Measurements from ENCODE around the gene RBFOX1.
"Not testable (repeated sequence)": the region's sequence is repeated elsewhere in the genome, so short reads cannot be mapped to it uniquely, and the experiment has no call there.

RBFOX1 gene

GRCh38 chr16:7487574-7488323 lies 155.1 kb downstream of the RBFOX1 start:
- peak; percentile 22 to 65 for DNase-seq

DNA sequence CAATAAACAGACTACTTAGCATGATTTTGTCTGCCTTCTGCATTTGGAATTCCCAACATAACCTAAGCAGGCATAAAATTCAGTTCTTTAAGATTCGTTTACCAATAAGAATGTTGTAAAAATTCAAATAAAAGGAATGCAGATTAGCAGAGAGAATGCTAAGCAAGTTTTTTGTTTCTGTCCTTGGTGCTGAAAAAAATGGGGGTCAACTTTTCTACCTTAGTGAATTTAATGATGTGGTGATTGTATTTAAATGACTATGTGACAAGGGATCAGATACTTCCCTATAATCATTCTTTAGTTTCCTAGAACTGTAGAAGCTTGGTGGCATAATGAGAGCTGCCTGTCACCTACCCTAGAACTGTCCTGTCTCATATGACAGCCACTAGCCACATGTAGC lies 159.5 kb downstream of the RBFOX1 start:
- DNase-seq: no peak

- DNase-seq: no peak
Measured at GRCh38 chr16:7493133-7493532, 160.5 kb downstream of the RBFOX1 start.

DNA sequence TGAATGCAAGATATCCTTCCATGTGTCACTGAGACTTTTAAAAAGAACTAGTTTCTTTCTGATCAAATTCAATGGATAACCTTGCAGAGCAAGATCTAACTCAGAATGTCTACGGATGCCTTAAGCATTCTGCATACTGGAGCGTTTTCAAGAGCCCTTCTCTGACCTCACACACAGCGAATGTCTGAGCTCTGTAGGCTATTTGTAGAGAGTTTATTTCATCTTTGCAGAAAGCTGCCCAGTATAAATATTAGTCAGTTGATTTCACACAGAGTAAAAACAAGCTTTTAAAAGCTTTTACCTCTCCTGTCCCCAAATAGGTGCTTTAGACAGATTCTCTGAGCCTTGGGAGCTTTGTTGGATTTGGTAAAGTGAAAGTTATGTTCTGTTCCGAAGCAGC lies 165.0 kb downstream of the RBFOX1 start:
- no peak for DNase-seq

GRCh38 chr16:7501868-7502267 lies 169.2 kb downstream of the RBFOX1 start:
- no peak for DNase-seq

DNA sequence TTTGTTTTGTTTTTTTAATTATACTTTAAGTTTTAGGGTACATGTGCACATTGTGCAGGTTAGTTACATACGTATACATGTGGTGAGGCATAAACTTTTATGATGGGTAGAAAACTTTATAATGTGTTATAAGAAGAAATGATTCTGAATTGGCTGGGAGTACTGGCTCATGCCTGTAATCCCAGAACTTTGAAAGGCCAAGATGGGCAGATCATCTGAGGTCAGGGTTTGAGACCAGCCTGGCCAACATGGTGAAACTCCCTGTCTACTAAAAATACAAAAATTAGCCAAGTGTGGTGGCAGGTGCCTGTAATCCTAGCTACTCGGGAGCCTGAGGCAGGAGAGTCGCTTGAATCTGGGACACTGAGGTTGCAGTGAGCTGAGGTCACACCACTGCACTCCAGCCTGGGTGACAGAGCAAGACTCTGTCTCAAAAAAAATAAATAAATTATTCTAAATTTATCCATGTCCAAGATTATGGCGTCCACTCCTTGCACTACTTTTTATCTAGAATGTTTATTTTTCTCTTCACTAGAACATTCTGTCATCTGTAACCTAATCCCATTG lies 170.0 kb downstream of the RBFOX1 start:
- DNase-seq: not testable (repeated sequence)

DNA sequence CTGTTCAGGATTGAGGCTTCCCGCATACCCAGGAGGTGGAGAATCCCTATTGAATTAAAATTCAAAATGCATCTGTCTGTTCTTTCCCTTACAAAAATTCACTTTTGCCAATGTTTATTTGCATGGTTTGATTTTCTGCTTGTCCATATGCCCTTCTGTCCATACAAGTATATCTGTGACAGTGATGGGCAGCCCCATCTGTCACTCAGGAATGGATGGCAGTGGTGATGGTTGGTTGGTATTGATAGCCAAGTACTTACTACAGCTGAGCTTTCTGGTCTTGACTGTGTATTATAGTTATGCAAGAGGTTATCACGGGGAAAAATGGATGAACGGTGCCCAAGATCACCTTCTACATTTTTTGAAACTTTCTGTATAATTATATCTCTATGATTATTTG lies 171.0 kb downstream of the RBFOX1 start:
- DNase-seq: no peak

DNA sequence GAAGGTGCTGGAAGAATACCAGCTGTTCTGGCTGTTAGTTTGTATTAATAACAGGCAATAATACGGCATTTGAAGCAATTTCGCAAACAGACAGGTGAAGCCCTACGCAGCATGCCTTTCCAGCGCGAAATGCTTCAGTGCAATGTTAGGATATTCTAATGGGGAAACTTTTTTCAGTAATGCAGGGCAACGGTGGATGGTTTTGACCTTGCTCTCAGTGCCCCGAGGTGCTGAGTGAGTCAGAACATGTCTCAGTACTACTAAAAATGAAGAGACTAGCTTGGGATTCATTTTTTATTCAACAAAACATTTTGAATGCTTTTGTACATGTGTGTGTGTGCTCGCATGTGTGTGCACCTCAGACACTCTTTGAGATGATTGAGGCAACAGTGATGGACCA lies 172.2 kb downstream of the RBFOX1 start:
- DNase-seq: no peak

DNA sequence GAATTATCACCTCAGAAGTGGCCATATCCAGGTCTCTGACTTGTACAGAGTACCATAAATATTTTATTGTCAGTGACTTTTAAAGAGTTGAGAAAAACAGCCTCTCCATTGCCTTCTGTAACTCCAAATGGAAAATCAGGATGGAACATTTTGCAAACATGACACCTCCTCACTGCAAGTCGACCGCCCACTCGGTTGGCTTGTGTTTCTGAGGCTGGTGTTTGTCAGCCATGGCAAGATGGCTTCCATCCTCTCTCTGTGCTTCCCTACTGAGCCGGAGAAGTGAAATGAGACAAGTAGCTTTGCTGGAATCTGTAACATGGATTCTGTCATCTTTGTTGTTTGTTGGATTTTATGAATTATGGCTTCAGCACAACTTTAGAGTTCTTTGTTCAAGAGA lies 172.8 kb downstream of the RBFOX1 start:
- no peak for DNase-seq

GRCh38 chr16:7506363-7506762 lies 173.7 kb downstream of the RBFOX1 start:
- no peak for DNase-seq

- no peak for DNase-seq
Measured at GRCh38 chr16:7508656-7509055, 176.0 kb downstream of the RBFOX1 start.

- no peak for DNase-seq
Measured at GRCh38 chr16:7509963-7510601, 177.4 kb downstream of the RBFOX1 start.

DNA sequence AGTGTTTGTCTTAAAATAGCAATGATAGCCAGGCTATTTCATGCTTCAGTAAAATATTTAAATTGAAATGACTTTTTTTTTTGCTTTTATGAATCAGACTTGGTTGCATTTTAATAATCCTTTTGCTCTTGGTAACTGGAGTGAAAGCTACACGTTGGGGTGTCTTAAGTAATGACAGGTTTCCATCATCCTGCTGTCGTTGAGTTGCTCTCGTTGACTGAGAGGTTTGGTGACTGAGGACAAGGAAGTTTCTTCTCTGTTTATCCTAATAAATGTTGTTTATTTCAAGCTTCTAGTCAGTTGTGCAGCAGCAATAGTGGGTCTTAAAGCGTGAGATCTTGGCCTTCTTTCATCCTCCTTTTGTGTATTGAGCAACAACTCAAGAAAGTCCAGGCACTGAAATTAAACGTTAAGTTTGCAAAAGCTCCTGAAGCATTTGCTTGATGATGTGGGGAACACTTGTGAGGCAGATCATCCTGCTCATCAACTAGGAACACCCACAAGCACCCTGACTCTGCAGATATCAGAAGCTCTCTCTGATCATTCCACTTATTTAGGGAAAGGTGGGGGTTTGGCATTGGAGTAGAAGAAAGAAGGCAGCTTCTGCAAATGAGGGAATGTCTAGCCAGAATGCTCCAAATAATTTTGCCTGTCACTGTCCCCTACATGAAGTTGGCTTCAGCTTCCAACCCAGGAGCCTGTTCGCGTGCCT lies 179.1 kb downstream of the RBFOX1 start:
- DNase-seq: no peak

GRCh38 chr16:7512503-7512902 lies 179.9 kb downstream of the RBFOX1 start:
- no peak for DNase-seq

DNA sequence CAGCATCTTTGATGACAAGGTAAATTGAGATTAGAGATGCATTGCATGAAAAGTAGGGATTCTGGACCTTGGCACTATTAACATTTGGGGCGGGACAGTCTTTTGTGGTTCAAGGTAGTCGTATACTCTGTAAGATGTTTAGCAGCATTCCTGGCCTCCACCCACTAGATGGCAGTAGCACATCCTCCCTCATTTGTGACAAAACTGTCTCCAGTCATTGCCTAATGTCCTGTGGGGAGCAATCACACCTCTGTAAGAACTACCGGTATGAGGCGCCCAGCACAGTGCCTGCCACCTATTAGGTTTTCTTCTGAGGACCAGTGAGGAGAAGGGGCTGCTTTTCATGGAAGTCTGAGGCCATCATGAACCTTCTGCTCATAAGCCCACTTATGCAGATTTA lies 180.8 kb downstream of the RBFOX1 start:
- DNase-seq: peak; percentile 1 to 2

- no peak for DNase-seq
Measured at GRCh38 chr16:7515543-7515942, 182.9 kb downstream of the RBFOX1 start.

- DNase-seq: no peak
Measured at GRCh38 chr16:7517496-7517895, 184.9 kb downstream of the RBFOX1 start.

DNA sequence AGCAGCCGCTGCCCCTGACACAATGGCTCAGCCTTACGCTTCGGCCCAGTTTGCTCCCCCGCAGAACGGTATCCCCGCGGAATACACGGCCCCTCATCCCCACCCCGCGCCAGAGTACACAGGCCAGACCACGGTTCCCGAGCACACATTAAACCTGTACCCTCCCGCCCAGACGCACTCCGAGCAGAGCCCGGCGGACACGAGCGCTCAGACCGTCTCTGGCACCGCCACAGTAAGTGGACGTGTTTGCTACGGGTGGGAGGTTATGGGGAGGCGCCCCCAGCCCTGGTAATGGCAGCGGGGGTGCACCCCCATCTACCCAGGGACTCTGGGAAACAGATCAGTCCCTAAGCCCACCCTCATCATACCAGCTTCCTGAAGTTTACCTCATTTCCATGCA lies 185.5 kb downstream of the RBFOX1 start:
- DNase-seq: no peak

- DNase-seq: no peak
Measured at GRCh38 chr16:7521834-7522233, 189.2 kb downstream of the RBFOX1 start.

DNA sequence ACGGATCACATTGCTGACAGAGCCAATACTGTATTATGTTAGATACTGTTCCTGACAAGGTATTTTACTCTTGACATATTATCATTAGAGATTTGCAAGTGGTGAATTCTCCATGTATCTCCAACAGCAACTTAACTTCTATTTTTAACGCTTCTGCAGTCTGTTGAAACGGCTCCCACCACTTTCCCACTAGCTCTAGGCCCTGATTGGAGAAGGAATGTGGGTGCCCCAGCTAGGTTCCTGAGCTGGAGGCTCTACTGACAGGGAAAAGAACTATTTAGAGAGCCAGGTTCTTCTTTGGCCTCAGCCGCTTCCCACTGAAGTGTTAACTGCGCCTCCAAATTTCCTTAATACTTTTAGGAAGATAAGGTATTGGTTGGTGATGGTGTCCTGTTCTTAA lies 191.8 kb downstream of the RBFOX1 start:
- DNase-seq: no peak

- no peak for DNase-seq
Measured at GRCh38 chr16:7526736-7527135, 194.1 kb downstream of the RBFOX1 start.

GRCh38 chr16:7532534-7532933 lies 199.9 kb downstream of the RBFOX1 start:
- DNase-seq: no peak

- no peak for DNase-seq
Measured at GRCh38 chr16:7534749-7535148, 202.1 kb downstream of the RBFOX1 start.

DNA sequence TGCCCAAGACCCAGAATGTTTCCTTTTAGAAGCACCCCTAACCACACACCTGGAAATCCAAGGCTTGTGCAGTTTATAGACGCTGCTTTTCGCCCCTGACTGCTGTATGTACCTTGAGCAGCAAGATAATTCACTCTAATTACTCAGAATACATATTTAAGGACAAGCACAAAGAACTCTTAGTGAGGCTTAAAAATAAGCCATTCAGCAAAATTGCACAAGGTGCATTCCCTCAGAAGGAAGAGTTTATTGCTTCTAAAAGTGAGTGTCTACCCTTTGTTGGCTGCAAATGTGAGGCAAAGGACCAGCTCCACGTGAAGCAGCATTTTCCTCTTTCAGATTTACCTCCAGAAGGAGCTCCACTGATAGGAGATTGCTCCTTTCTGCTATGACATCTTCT lies 208.4 kb downstream of the RBFOX1 start:
- DNase-seq: no peak
